SH-SY5Y (cell line): ENCODE results near the gene DPYSL4.

Experiments
- GATA2 ChIP-seq: IDR thresholded peaks from 2 replicates; pipeline ENCODE4 v1.6.1; 2011; ENCODE audit warnings: mild to moderate bottlenecking, low read depth, low read length
- GATA3 ChIP-seq: IDR thresholded peaks from 2 replicates; pipeline ENCODE4 v1.6.1; 2011; ENCODE audit warnings: low read depth, mild to moderate bottlenecking, low read length, moderate library complexity

DPYSL4 gene

DNA sequence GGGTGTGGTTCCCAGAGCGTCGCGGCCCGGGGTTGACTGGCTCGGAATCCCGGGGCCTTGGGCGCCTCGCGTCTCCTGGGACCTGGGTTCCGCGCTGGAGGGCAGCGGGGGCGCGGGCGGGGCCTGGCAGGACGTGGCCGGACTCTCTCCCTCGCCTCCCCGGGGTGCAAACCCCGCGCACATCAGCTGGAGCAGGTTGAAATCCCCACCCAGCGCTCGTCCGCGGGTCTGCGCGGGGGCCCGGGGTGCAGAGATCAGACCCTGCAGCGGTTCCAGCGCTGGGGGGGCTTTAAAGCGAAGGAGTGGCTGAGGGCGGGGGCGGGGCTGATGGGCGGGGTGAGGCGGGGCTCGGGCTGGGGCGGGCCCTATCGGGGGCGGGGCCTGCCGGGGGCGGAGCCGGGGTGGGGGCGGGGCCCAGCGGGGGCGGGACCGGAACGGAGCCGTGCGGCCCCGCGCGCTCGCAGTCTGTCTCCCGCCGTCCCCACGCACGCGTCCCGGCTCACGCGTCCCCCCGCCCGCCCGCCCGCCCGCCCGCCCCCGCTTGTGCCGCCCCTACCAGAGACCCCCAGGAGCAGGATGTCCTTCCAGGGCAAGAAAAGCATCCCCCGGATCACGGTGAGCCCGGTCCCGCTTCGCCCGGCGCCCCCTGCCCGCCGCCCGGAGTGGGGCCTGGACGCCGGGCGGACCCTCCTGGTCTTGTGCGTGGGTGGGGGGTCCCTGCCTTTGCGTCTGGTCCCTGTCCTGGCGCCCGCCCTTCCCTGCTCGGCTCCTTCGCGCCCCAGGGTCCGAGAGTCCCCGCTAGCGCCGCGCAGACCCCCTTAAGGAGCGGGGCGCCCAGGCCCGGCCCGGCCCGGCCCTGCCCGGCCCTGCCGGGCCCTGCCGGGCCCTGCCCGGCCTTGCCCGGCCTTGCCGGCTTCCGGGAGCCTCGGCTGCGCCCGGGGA lies at the start of gene DPYSL4:
TSS of gene DPYSL4 (plus strand) at position 461 of the 942 bp plus-strand sequence. CDS start at position 577, 116 bp downstream.
- TF ChIP-seq GATA2 (no peak), GATA3 (no peak)

- TF ChIP-seq GATA3 (no peak), GATA2 (no peak)
Observed at GRCh38 chr10:132137111-132138072, 49.4 kb upstream of the DPYSL4 start.

DNA sequence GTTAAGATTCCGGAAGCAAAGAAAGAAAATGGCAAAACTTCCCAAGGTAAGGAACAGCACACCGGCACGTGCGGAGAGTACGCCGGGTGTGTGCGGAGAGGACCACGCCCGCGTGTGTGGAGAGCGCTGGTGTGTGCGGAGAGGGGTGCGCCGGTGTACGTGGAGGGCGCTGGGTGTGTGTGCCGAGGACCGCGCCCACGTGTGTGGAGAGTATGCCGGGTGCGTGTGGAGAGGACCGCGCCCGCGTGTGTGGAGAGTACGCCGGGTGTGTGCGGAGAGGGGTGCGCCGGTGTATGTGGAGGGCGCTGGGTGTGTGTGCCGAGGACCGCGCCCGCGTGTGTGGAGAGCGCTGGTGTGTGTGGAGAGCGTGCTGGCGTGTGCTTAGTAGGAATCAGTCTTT lies 48.6 kb upstream of the DPYSL4 start:
- TF ChIP-seq GATA2, result no peak
- TF ChIP-seq GATA3, result no peak

DNA sequence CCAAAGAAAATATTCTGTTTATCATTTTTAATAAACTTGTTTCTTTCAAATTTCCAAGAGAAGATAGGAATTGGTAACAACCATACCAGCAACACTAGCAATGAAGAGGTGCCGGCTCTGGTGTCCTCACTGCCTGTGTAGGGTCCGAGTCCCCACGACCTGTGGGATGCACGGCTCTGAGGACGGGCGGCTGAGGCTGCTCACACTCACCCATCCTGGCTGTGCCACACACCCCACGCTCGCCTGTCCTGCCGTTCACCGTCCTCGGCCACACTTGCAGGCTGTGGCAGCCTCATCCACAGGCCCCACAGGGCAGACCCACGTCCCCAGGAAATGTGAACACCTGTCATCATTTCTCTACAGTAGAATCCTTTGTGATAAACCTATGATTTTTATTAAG lies 48.2 kb upstream of the DPYSL4 start:
- TF ChIP-seq GATA2, result no peak
- TF ChIP-seq GATA3, result no peak

- TF ChIP-seq GATA3 (no peak), GATA2 (no peak)
Observed at GRCh38 chr10:132139526-132139925, 47.2 kb upstream of the DPYSL4 start.

GRCh38 chr10:132140167-132140925 lies 46.4 kb upstream of the DPYSL4 start:
- TF ChIP-seq GATA2, result no peak
- no peak for TF ChIP-seq GATA3

DNA sequence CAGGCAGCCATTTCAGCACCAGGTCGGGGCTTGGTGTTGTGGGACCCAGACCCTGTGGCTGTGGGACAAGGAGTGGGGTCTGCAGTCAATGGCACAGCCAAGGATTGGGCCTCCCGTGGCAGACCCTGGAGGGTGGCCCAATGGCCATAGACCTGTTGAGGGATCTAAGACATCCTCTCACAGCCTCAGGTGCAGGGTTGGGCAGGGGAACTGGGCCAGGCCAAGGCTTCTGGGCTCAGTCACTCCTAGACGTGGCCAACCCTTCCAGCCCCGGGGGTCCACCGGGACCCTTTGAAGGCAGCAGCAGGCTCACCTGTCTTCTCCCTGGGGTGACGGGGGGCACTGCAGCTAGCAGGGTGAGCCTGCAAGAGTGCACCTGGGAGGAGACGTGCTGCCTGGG lies 45.7 kb upstream of the DPYSL4 start:
- TF ChIP-seq GATA3 (no peak), GATA2 (no peak)

- TF ChIP-seq GATA2 (no peak), GATA3 (no peak)
Observed at GRCh38 chr10:132141526-132142395, 45.0 kb upstream of the DPYSL4 start.

DNA sequence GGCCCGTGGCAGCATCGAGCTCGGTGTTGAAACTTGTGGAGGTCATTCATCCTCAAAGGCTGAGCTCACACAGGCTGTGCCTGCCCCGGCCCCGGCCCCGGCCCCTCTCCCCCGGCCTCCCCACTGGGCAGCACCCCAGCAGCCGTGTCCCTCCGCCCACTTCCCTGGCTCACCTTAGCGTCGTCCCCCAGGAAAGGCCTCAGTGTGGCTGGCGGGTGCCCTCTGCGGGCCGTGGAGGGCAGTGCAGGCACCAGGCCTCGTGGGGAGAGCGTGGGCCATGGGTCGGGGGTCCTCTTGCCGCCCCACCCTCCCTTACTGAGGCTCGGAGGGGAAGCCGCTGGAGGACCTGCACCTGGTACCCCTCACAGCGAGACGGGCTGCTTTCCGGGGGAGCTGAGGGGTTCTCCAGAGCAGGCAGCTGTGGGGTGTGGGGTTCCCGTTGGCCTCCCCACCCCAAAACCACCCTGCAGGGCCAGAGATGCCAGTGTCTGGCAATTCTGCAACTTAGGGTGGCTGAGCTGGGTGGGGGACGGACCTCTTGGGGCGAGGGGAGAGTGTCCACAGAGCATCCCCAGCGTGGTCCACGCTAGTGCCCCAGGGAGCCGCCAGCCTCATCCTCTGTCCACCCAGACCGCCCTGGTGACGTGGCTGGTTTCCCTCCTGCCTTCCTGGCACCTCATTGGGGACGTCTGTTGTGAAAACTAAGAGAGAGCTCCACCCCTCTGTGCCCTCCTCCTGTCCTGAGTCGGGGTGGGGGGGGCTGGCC lies 44.2 kb upstream of the DPYSL4 start:
- TF ChIP-seq GATA2 (no peak), GATA3 (no peak)

DNA sequence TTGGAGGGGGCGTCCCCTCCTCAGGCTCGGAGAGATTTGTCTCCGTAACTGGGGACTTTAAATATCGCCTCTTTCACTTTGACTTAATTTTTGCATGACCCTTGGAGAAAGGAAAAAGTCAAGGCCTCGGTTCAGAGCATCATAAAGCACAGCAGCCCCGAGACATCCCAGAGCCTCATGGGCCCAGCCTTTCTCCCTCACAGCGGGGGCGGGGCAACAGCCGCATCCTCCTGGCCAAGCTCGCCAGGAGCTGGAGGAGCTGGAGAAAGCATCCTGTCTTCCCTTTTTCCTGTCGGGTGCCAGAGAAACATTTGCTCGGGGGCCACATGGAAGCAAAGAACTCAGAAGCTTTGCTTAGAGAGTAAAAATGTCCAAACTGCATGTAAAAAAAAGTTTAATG lies 43.6 kb upstream of the DPYSL4 start:
- TF ChIP-seq GATA2, result no peak
- no peak for TF ChIP-seq GATA3

- TF ChIP-seq GATA2 (no peak), GATA3 (no peak)
Observed at GRCh38 chr10:132144086-132144485, 42.7 kb upstream of the DPYSL4 start.

DNA sequence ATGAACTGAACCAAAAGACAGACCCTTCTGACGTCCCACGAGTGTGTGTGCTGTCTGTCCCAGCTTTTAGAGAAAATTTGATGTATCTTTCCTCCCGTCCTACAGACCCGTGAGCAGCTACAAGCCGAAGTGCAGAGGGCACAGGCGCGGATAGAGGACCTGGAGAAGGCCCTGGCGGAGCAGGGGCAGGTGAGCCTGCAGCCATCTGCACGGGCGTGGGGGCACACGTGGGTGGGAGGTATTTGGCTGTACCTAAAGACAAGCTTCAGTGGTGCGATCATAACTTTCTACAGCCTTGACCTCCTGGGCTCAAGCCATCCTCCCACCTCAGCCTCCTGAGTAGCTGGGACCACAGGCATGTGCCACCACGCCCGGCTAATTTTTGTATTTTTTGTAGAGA lies 41.7 kb upstream of the DPYSL4 start:
- TF ChIP-seq GATA3, result no peak

DNA sequence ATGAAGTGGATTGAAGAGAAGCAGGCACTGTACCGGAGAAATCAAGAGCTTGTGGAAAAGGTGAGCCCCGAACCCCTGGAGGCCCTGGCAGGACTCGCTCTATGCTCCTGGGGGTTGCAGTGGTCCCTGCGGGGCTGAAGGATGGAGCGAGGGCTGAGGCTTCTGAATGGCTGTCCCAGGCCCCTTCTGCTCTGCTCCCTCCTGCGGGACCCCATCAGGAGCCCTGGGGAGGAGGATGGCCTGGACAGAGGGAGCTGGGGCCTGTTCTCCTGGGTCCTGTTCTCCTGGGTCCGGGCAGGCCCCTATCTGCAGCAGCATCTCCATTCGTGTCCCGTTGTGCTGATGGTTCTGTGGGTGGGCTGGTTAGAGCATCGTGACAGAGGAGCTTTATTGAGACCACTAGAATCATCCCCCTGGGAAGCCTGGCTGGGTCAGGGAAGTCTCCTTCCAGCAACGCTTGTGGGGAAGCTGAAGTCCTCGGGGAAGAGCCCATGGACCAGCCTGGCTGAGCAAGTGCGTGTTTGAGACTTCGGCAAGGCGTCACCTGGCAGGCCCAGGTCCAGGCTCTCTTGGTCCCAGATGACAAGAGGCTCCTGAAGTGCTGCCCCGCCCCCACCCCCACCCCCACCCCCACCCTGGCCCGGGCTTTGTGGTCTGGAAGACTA lies 41.1 kb upstream of the DPYSL4 start:
- no peak for TF ChIP-seq GATA2
- TF ChIP-seq GATA3, result no peak
